CD14-positive monocyte (primary cell): ENCODE measurements around the gene HSPG2. TPM values are rescaled to one million over a fixed set of nuclear protein-coding genes. Genes with fewer than 3 reads are reported as not detected.

Experiments used
- DNase-seq, 3 donors: peaks; one replicate each; pipeline ENCODE4 v3.0.0-alpha.2; 2011 to 2022
- H2AFZ ChIP-seq: 2 replicates; pipeline ENCODE4 v1.6.0; 2012; ENCODE audit warnings: mild to moderate bottlenecking, low read depth, low read length, inconsistent platforms; ENCODE audit not compliant: insufficient read depth, poor library complexity, severe bottlenecking
- H3K27ac ChIP-seq, 2 donors: 1 replicate in 1 of 2; 2 replicates in 1 of 2; pipeline ENCODE4 v1.5.1; 2012 to 2013; ENCODE audit warnings: low read length in 2 of 2, control low read depth in 1 of 2, inconsistent platforms in 1 of 2, low read depth in 1 of 2, mild to moderate bottlenecking in 1 of 2
- H3K27me3 ChIP-seq, 2 donors: one replicate each; pipeline versions ENCODE4 v1.6.0 to v1.6.1; 2011 to 2013; ENCODE audit warnings: low read length in 2 of 2; ENCODE audit not compliant: control insufficient read depth in 2 of 2, insufficient read depth in 2 of 2
- H3K36me3 ChIP-seq, 2 donors: replicated peaks in 1 of 2; 1 replicate in 1 of 2; 2 replicates in 1 of 2; pipeline versions ENCODE4 v1.5.1 to v1.6.1; 2012 to 2013; ENCODE audit warnings: low read length in 2 of 2, control low read depth in 1 of 2, inconsistent platforms in 1 of 2, mild to moderate bottlenecking in 1 of 2; ENCODE audit not compliant: insufficient read depth in 2 of 2, control insufficient read depth in 1 of 2
- H3K4me1 ChIP-seq, 2 donors: 1 replicate in 1 of 2; 2 replicates in 1 of 2; pipeline versions ENCODE4 v1.5.1 to v1.6.1; 2012 to 2013; ENCODE audit warnings: low read length in 2 of 2, control low read depth in 1 of 2, inconsistent platforms in 1 of 2, mild to moderate bottlenecking in 1 of 2, moderate library complexity in 1 of 2; ENCODE audit not compliant: insufficient read depth in 2 of 2, control insufficient read depth in 1 of 2
- H3K4me2 ChIP-seq: replicated peaks from 2 replicates; pipeline ENCODE3; 2012; ENCODE audit warnings: low read length, moderate library complexity, mild to moderate bottlenecking; ENCODE audit not compliant: poor library complexity, severe bottlenecking; ENCODE audit errors: extremely low read depth
- H3K4me3 ChIP-seq, 3 experiments: fragments of 200-600 bp in 1 of 3; sonication (generic) in 1 of 3; replicated peaks in 1 of 3; 1 replicate in 2 of 3; 2 replicates in 1 of 3; pipeline ENCODE4 v1.5.1; 2011 to 2013; ENCODE audit warnings: low read length in 3 of 3, mild to moderate bottlenecking in 3 of 3, control low read depth in 2 of 3, low read depth in 2 of 3, inconsistent platforms in 1 of 3, moderate library complexity in 1 of 3
- H3K79me2 ChIP-seq: 2 replicates; pipeline ENCODE4 v1.6.0; 2012; ENCODE audit warnings: mild to moderate bottlenecking, control low read depth, inconsistent platforms, low read length, moderate library complexity; ENCODE audit not compliant: insufficient read depth
- H3K9ac ChIP-seq: 2 replicates; pipeline ENCODE4 v1.6.0; 2017; ENCODE audit warnings: low read length, mild to moderate bottlenecking; ENCODE audit not compliant: insufficient read depth, poor library complexity, severe bottlenecking
- H3K9me3 ChIP-seq, 2 donors: replicated peaks in 1 of 2; 1 replicate in 1 of 2; 2 replicates in 1 of 2; pipeline versions ENCODE4 v1.5.1 to v1.6.1; 2012 to 2013; ENCODE audit warnings: low read length in 2 of 2, control low read depth in 1 of 2; ENCODE audit not compliant: control insufficient read depth in 1 of 2, insufficient read depth in 1 of 2
- H4K20me1 ChIP-seq: 2 replicates; pipeline ENCODE4 v1.6.0; 2012; ENCODE audit warnings: mild to moderate bottlenecking, low read length, control low read depth, moderate library complexity; ENCODE audit not compliant: insufficient read depth
- H3K27ac Mint-ChIP-seq, 7 donors: one replicate each; pipeline ENCODE4 v1.8.0; 2020; ENCODE audit warnings: mild to moderate bottlenecking in 7 of 7, mixed read lengths in 7 of 7, moderate library complexity in 6 of 7, inconsistent platforms in 2 of 7
- H3K27me3 Mint-ChIP-seq, 3 donors: one replicate each; pipeline ENCODE4 v1.8.0; 2021 to 2022; ENCODE audit warnings: low read depth in 3 of 3, mild to moderate bottlenecking in 3 of 3, mixed read lengths in 3 of 3, moderate library complexity in 3 of 3, inconsistent platforms in 1 of 3
- H3K36me3 Mint-ChIP-seq, 2 donors: one replicate each; pipeline ENCODE4 v1.8.0; 2020; ENCODE audit warnings: mixed read lengths in 2 of 2, inconsistent platforms in 1 of 2, mild to moderate bottlenecking in 1 of 2
- H3K4me1 Mint-ChIP-seq: one replicate; pipeline ENCODE4 v1.8.0; 2020; ENCODE audit warnings: mild to moderate bottlenecking, mixed read lengths
- H3K4me3 Mint-ChIP-seq, 2 donors: one replicate each; pipeline ENCODE4 v1.8.0; 2020; ENCODE audit warnings: mild to moderate bottlenecking in 2 of 2, mixed read lengths in 2 of 2, moderate library complexity in 1 of 2
- H3K9me3 Mint-ChIP-seq, 7 donors: one replicate each; pipeline ENCODE4 v1.8.0; 2020 to 2022; ENCODE audit warnings: mixed read lengths in 7 of 7, mild to moderate bottlenecking in 6 of 7, moderate library complexity in 6 of 7, inconsistent platforms in 2 of 7
- CTCF ChIP-seq: fragments of 200-600 bp; IDR thresholded peaks from one replicate; pipeline ENCODE4 v1.8.0; 2022; ENCODE audit warnings: antibody characterized with exemption, mild to moderate bottlenecking
- WGBS: methylation state at CpG from one replicate; pipeline ENCODE4 v1.1.5; 2013; ENCODE audit warnings: missing lambda C conversion rate; ENCODE audit not compliant: insufficient coverage; 5-methylcytosine and 5-hydroxymethylcytosine counted together
- intact Hi-C, 2 donors: fragments of 100-400 bp; cut with micrococcal nuclease; formaldehyde crosslinking; loops; one replicate each; pipeline versions ENCODE4 v1.15.0 to v1.15.1; 2023
- polyA plus RNA-seq, 3 donors: library from polyadenylated mRNA; depleted of rRNA in 1 of 3; unstranded in 2 of 3; stranded (reverse) in 1 of 3; fragments of 300-500 nt in 2 of 3; fragments of >200 nt in 1 of 3; fragmentation: Illumina TruSeq in 2 of 3; gene quantifications; 1 replicate in 2 of 3; 2 replicates in 1 of 3; pipeline ENCODE4 v1.2.3, GENCODE V29; 2012 to 2021

Gene HSPG2
- polyA plus RNA-seq, 3 donors: 0.44 TPM; not detected in 2

DNA sequence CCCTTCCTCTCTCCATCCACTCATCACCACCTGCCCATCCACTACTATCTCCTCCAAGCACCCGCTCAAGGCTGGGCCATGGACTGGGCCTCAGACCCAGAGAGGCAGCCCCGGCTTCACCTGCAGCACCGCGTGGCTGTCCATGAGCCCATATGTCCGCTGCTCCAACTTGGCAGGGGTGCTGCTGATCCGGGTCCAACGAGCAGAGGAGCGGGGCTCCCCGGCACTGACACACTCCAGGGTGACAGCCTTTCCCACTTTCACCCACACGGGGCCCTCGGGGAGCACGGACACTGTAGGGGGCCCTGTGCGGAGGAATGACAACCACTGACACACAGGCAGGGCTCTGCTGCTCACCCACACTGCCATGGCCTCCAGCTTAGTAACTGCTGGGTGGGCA lies 96.1 kb downstream of the HSPG2 start:
- H3K27ac Mint-ChIP-seq: peak overlapping the region in 1 of 7 donors; percentile 55
- intact Hi-C loops: no loop called here
- no peak overlapping the region for H3K4me3 Mint-ChIP-seq
- H3K36me3 Mint-ChIP-seq: no peaks in the 10 kb centered on the region
- H3K4me1 ChIP-seq: no peaks in the 10 kb centered on the region
- H3K27me3 ChIP-seq: no peaks in the 10 kb centered on the region
- TF ChIP-seq CTCF: no peak
- no peaks in the 10 kb centered on the region for H3K4me1 Mint-ChIP-seq
- 93% methylated on average over 10 of the region's 13 CpGs for WGBS
- H3K4me3 ChIP-seq: no peak overlapping the region
- no peak overlapping the region for H3K27ac ChIP-seq
- no peak overlapping the region for H3K4me2 ChIP-seq
- no peaks in the 10 kb centered on the region for H3K36me3 ChIP-seq
- H4K20me1 ChIP-seq: no peaks in the 10 kb centered on the region
- no peaks in the 10 kb centered on the region for H3K9me3 Mint-ChIP-seq
- H2AFZ ChIP-seq: no peak overlapping the region
- peaks cover 0 to 2% (median 2%) of the 10 kb centered on the region in 3 donors for H3K27me3 Mint-ChIP-seq
- no peak overlapping the region for H3K9ac ChIP-seq
- no peaks in the 10 kb centered on the region for H3K9me3 ChIP-seq
- no peak for DNase-seq
- H3K79me2 ChIP-seq: no peaks in the 10 kb centered on the region

- no peaks in the 10 kb centered on the region for H3K36me3 ChIP-seq
- no peaks in the 10 kb centered on the region for H3K79me2 ChIP-seq
- H3K27ac Mint-ChIP-seq: no peak overlapping the region
- no peaks in the 10 kb centered on the region for H3K4me1 ChIP-seq
- no peaks in the 10 kb centered on the region for H4K20me1 ChIP-seq
- peaks cover 0 to 6% of the 10 kb centered on the region in 2 donors for H3K36me3 Mint-ChIP-seq
- H3K27me3 ChIP-seq: no peaks in the 10 kb centered on the region
- no peak overlapping the region for H2AFZ ChIP-seq
- peaks cover under 1 to 6% (median 4%) of the 10 kb centered on the region in 7 donors for H3K9me3 Mint-ChIP-seq
- peaks cover 0 to 2% (median 2%) of the 10 kb centered on the region in 3 donors for H3K27me3 Mint-ChIP-seq
- H3K9ac ChIP-seq: no peak overlapping the region
- 97% methylated on average over 16 of the region's 19 CpGs for WGBS
- no peak overlapping the region for H3K4me3 ChIP-seq
- no peak overlapping the region for H3K4me2 ChIP-seq
- peaks cover 3 to 4% of the 10 kb centered on the region in 2 donors for H3K9me3 ChIP-seq
- no peak overlapping the region for H3K27ac ChIP-seq
- no peak for DNase-seq
- intact Hi-C loops: no loop called here
- H3K4me3 Mint-ChIP-seq: no peak overlapping the region
- no peak for TF ChIP-seq CTCF
- H3K4me1 Mint-ChIP-seq: no peaks in the 10 kb centered on the region
Observed at GRCh38 chr1:21839337-21840037, 97.6 kb downstream of the HSPG2 start.
